H9 (cell line): Measurements from ENCODE around the gene GOLGA8O. TPM values are rescaled to one million over a fixed set of nuclear protein-coding genes. Genes with fewer than 3 reads are reported as not detected.
"Not testable (repeated sequence)": the region's sequence is repeated elsewhere in the genome, so short reads cannot be mapped to it uniquely, and the experiment has no call there.

Experiments used
- DNase-seq: peaks from one replicate; pipeline ENCODE4 v3.0.0-alpha.2; 2017
- H2AFZ ChIP-seq: one replicate; pipeline ENCODE4 v1.6.1; 2013; ENCODE audit warnings: mild to moderate bottlenecking, low read length, control low read depth, moderate library complexity
- H2AK5ac ChIP-seq: 2 replicates; pipeline ENCODE4 v1.6.1; 2013; ENCODE audit warnings: low read length, control low read depth, mixed read lengths; ENCODE audit not compliant: insufficient read length
- H2BK120ac ChIP-seq: one replicate; pipeline ENCODE4 v1.6.1; 2013; ENCODE audit warnings: low read depth, mild to moderate bottlenecking, low read length, control low read depth, inconsistent platforms; ENCODE audit not compliant: poor library complexity, severe bottlenecking
- H2BK12ac ChIP-seq: 2 replicates; pipeline ENCODE4 v1.6.1; 2013; ENCODE audit warnings: low read length, control low read depth, mixed read lengths, low read depth; ENCODE audit not compliant: insufficient read length
- H2BK15ac ChIP-seq: 2 replicates; pipeline ENCODE4 v1.6.1; 2013; ENCODE audit warnings: low read depth, low read length, control low read depth
- H2BK20ac ChIP-seq: one replicate; pipeline ENCODE4 v1.6.1; 2013; ENCODE audit warnings: low read depth, mild to moderate bottlenecking, low read length, control low read depth, inconsistent platforms; ENCODE audit not compliant: poor library complexity, severe bottlenecking
- H2BK5ac ChIP-seq: 2 replicates; pipeline ENCODE4 v1.6.1; 2013; ENCODE audit warnings: low read length, control low read depth, mixed read lengths; ENCODE audit not compliant: insufficient read length
- H3K14ac ChIP-seq: 2 replicates; pipeline ENCODE4 v1.6.1; 2013; ENCODE audit warnings: low read length, control low read depth; ENCODE audit not compliant: insufficient read depth
- H3K18ac ChIP-seq: 2 replicates; pipeline ENCODE4 v1.6.1; 2013; ENCODE audit warnings: low read depth, mild to moderate bottlenecking, mixed read lengths, low read length, control low read depth; ENCODE audit not compliant: insufficient read length
- H3K23ac ChIP-seq: 2 replicates; pipeline ENCODE4 v1.6.1; 2013; ENCODE audit warnings: low read length, control low read depth, mixed read lengths, low read depth; ENCODE audit not compliant: insufficient read length
- H3K23me2 ChIP-seq: 2 replicates; pipeline ENCODE4 v1.6.1; 2013; ENCODE audit warnings: low read depth, mild to moderate bottlenecking, mixed read lengths, low read length, control low read depth; ENCODE audit not compliant: insufficient read length, poor library complexity, severe bottlenecking
- H3K27ac ChIP-seq: 2 replicates; pipeline ENCODE4 v1.5.1; 2013; ENCODE audit warnings: low read length, control low read depth, mixed read lengths, low read depth; ENCODE audit not compliant: insufficient read length
- H3K27me3 ChIP-seq: 2 replicates; pipeline ENCODE4 v1.6.1; 2013; ENCODE audit warnings: low read length, control low read depth, inconsistent platforms; ENCODE audit not compliant: insufficient read depth
- H3K4ac ChIP-seq: 2 replicates; pipeline ENCODE4 v1.6.1; 2013; ENCODE audit warnings: low read depth, mild to moderate bottlenecking, control low read depth, inconsistent platforms, low read length, moderate library complexity
- H3K4me1 ChIP-seq: 2 replicates; pipeline ENCODE4 v1.6.1; 2013; ENCODE audit warnings: low read length, control low read depth, inconsistent platforms; ENCODE audit not compliant: insufficient read depth
- H3K4me2 ChIP-seq: 2 replicates; pipeline ENCODE4 v1.6.1; 2013; ENCODE audit warnings: low read length, control low read depth, mixed read lengths; ENCODE audit not compliant: insufficient read length, insufficient read depth
- H3K56ac ChIP-seq: 2 replicates; pipeline ENCODE4 v1.6.1; 2013; ENCODE audit warnings: low read depth, mild to moderate bottlenecking, mixed read lengths, low read length, control low read depth; ENCODE audit not compliant: insufficient read length
- H3K79me1 ChIP-seq: 2 replicates; pipeline ENCODE4 v1.6.1; 2013; ENCODE audit warnings: low read depth, mild to moderate bottlenecking, moderate library complexity, low read length, control low read depth, inconsistent platforms; ENCODE audit not compliant: insufficient read depth, poor library complexity, severe bottlenecking
- H3K79me2 ChIP-seq: 2 replicates; pipeline ENCODE4 v1.6.1; 2013; ENCODE audit warnings: low read length, control low read depth, inconsistent platforms; ENCODE audit not compliant: insufficient read depth
- H3K9ac ChIP-seq: 2 replicates; pipeline ENCODE4 v1.6.1; 2013; ENCODE audit warnings: low read length, control low read depth, mixed read lengths; ENCODE audit not compliant: insufficient read length; ENCODE audit errors: extremely low read depth
- H3K9me3 ChIP-seq: one replicate; pipeline ENCODE4 v1.6.1; 2013; ENCODE audit warnings: low read depth, low read length, inconsistent platforms; ENCODE audit not compliant: control insufficient read depth
- H3T11ph ChIP-seq: one replicate; pipeline ENCODE4 v1.6.1; 2013; ENCODE audit warnings: mild to moderate bottlenecking, low read length, control low read depth, inconsistent platforms
- H4K20me1 ChIP-seq: one replicate; pipeline ENCODE4 v1.6.1; 2013; ENCODE audit not compliant: control insufficient read depth, insufficient read length, insufficient read depth
- H4K5ac ChIP-seq: 2 replicates; pipeline ENCODE4 v1.6.1; 2013; ENCODE audit warnings: low read depth, mild to moderate bottlenecking, mixed read lengths, low read length, control low read depth; ENCODE audit not compliant: insufficient read length
- H4K8ac ChIP-seq: replicated peaks from 2 replicates; pipeline ENCODE4 v1.6.1; 2013; ENCODE audit warnings: low read length, control low read depth, mixed read lengths, low read depth; ENCODE audit not compliant: insufficient read length
- H4K91ac ChIP-seq: 2 replicates; pipeline ENCODE4 v1.6.1; 2013; ENCODE audit warnings: low read depth, mild to moderate bottlenecking, moderate library complexity, mixed read lengths, low read length, control low read depth; ENCODE audit not compliant: insufficient read length
- H3K27ac Mint-ChIP-seq, 3 experiments: 2 replicates in 2 of 3; 3 replicates in 1 of 3; pipeline ENCODE4 v1.8.0; 2020 to 2021; ENCODE audit warnings: mixed read lengths in 3 of 3, mild to moderate bottlenecking in 1 of 3, moderate library complexity in 1 of 3
- H3K27me3 Mint-ChIP-seq: 2 replicates; pipeline ENCODE4 v1.8.0; 2021; ENCODE audit warnings: low read depth, mild to moderate bottlenecking, moderate library complexity, mixed read lengths
- H3K36me3 Mint-ChIP-seq, 3 experiments: 2 replicates in 2 of 3; 3 replicates in 1 of 3; pipeline ENCODE4 v1.8.0; 2020 to 2021; ENCODE audit warnings: low read depth in 3 of 3, mixed read lengths in 3 of 3; ENCODE audit not compliant: insufficient read depth in 1 of 3
- H3K4me1 Mint-ChIP-seq, 2 experiments: 2 replicates each; pipeline ENCODE4 v1.8.0; 2020; ENCODE audit warnings: mixed read lengths in 2 of 2
- H3K4me3 Mint-ChIP-seq, 2 experiments: 2 replicates in 1 of 2; 3 replicates in 1 of 2; pipeline ENCODE4 v1.8.0; 2020 to 2021; ENCODE audit warnings: mild to moderate bottlenecking in 2 of 2, mixed read lengths in 2 of 2, moderate library complexity in 1 of 2
- H3K9me3 Mint-ChIP-seq, 2 experiments: 2 replicates in 1 of 2; 3 replicates in 1 of 2; pipeline ENCODE4 v1.8.0; 2020; ENCODE audit warnings: mild to moderate bottlenecking in 2 of 2, mixed read lengths in 2 of 2, moderate library complexity in 1 of 2
- CTCF ChIP-seq: fragments of 200-600 bp; sonication (generic); conservative IDR thresholded peaks from 3 replicates; pipeline ENCODE4 v1.8.0; 2021; ENCODE audit warnings: antibody characterized with exemption, mild to moderate bottlenecking
- WGBS: extraction: QIAGEN DNeasy Blood & Tissue Kit; methylation state at CpG from one replicate; pipeline ENCODE4 v1.1.7; 2013; ENCODE audit warnings: missing lambda C conversion rate, low lambda C conversion rate, mixed read lengths; ENCODE audit not compliant: insufficient read length; ENCODE audit errors: extremely low coverage; 5-methylcytosine and 5-hydroxymethylcytosine counted together
- total RNA-seq: library from RNA; stranded (reverse); gene quantifications from 2 replicates; pipeline ENCODE4 v1.2.1, GENCODE V29; 2021

The GOLGA8O gene
- total RNA-seq, 1 experiment from 2014 or later = not detected

- not testable (repeated sequence) for H4K5ac ChIP-seq, H4K20me1 ChIP-seq, H3K27ac ChIP-seq
Observed at GRCh38 chr15:32407903-32408302, 47.5 kb downstream of the GOLGA8O start.

GRCh38 chr15:32403192-32403591 lies 52.2 kb downstream of the GOLGA8O start, which contains the start of gene GOLGA8K:
TSS of gene GOLGA8K (minus strand) at chr15:32403292. CDS start at chr15:32403194, 98 bp downstream.
- not testable (repeated sequence) for H3K18ac ChIP-seq, H2BK15ac ChIP-seq, H3K23me2 ChIP-seq, H3K4me2 ChIP-seq, H3K9me3 Mint-ChIP-seq, H3K9ac ChIP-seq, H2BK12ac ChIP-seq, H3K4me3 Mint-ChIP-seq, H3K4ac ChIP-seq, H3K79me2 ChIP-seq, H3K27ac Mint-ChIP-seq, H4K20me1 ChIP-seq, H3K14ac ChIP-seq, H3K27ac ChIP-seq, H4K8ac ChIP-seq, H3K79me1 ChIP-seq, H2BK120ac ChIP-seq, H2AFZ ChIP-seq, H4K91ac ChIP-seq, H2BK20ac ChIP-seq, H3K27me3 ChIP-seq, H3K4me1 ChIP-seq, H2BK5ac ChIP-seq, H3K23ac ChIP-seq, H2AK5ac ChIP-seq, DNase-seq, H3K4me1 Mint-ChIP-seq, H4K5ac ChIP-seq, H3K27me3 Mint-ChIP-seq, H3K56ac ChIP-seq, H3K9me3 ChIP-seq, H3T11ph ChIP-seq, H3K36me3 Mint-ChIP-seq
- no CpG with 5 or more reads among the region's 8 CpGs for WGBS

More at GRCh38 chr15:32407903-32408302, 47.5 kb downstream of the GOLGA8O start:
- H3K9ac ChIP-seq, H3K14ac ChIP-seq, H3K56ac ChIP-seq, H4K8ac ChIP-seq, H4K91ac ChIP-seq, H2BK15ac ChIP-seq, H3K4me1 Mint-ChIP-seq, H3K79me1 ChIP-seq, H3K79me2 ChIP-seq, H3T11ph ChIP-seq, H3K4me2 ChIP-seq, H2BK5ac ChIP-seq, H3K4ac ChIP-seq, H3K18ac ChIP-seq, H3K27me3 ChIP-seq, H2BK120ac ChIP-seq, H3K4me3 Mint-ChIP-seq, H3K23ac ChIP-seq, H2BK12ac ChIP-seq, H3K27me3 Mint-ChIP-seq, H2AK5ac ChIP-seq, H2BK20ac ChIP-seq, DNase-seq, H3K36me3 Mint-ChIP-seq, H3K23me2 ChIP-seq, H3K27ac Mint-ChIP-seq, H2AFZ ChIP-seq, H3K4me1 ChIP-seq, H3K9me3 ChIP-seq, H3K9me3 Mint-ChIP-seq: not testable (repeated sequence)
- no CpG with 5 or more reads among the region's 3 CpGs for WGBS
- peak; percentile 49; the same call in 2 of the 3 replicates for TF ChIP-seq CTCF
